ENCODE results near the gene IL1RAP.
A peak's percentile ranks its signal among the peaks of the same experiment; 100 is the strongest.

The IL1RAP gene

GRCh38 chr3:190575437-190576185 lies 61.7 kb downstream of the IL1RAP start:
- FAIRE-seq: no peak
- no peak for DNase-seq (ENCODE audit: low spot score)

- DNase-seq (ENCODE audit: low spot score) (no peak), FAIRE-seq (no peak)
Observed at GRCh38 chr3:190577225-190577624, 63.3 kb downstream of the IL1RAP start.

DNA sequence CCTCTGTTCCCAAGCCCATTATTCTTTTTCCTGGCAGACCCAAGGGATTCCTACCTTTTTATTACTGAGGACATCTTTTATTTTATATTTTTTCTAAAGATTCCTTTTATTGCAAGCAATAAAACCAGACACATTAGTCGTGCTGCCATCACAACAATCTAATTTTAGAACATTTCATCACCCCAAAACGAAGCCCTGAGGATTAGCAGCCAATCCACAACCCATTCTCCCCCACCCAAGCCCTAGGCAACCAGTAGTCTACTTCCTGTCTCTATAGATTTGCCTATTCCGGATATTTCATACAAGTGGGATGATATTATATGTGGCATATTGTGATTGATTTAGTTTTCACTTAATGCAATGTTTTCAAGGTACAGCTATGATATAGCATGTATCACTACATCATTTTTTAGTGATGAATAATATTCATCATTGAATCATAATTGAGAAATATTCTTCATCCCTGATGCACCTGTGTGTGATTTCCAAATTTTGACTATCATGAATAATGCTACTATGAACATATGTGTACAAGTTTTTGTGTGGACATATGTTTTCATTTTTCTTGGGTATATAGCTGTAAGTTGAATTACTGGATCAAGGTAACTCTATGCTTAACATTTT lies 65.7 kb downstream of the IL1RAP start:
- DNase-seq (ENCODE audit: low spot score) (no peak), FAIRE-seq (no peak)

GRCh38 chr3:190580417-190580816 lies 66.5 kb downstream of the IL1RAP start:
- DNase-seq (ENCODE audit: low spot score) (no peak), FAIRE-seq (no peak)

DNA sequence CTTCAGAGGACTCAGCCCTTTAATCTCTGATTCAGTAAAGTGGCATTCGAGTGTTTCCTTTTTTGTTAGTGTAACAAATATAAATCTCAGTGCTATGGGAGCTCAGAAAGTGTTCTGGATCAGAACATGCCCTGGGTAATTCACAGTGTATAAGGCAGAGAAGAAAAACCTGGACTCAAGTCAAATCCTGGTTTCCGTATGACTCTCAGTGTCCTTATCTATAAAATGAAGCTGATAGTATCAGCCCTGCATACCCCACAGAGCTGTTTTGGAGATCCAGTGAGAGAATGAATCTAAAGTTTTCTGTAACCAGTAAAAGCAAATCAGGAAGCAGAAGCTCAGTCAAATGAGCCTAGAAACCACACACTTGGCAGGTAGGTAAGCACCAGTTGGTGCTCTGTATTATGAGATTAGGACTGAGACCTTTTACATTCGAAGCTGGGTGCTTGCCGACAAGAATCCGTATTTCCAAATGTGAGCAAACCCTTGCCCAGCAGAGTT lies 67.2 kb downstream of the IL1RAP start:
- peak; percentile 6 for DNase-seq (ENCODE audit: low spot score)
- no peak for FAIRE-seq

DNA sequence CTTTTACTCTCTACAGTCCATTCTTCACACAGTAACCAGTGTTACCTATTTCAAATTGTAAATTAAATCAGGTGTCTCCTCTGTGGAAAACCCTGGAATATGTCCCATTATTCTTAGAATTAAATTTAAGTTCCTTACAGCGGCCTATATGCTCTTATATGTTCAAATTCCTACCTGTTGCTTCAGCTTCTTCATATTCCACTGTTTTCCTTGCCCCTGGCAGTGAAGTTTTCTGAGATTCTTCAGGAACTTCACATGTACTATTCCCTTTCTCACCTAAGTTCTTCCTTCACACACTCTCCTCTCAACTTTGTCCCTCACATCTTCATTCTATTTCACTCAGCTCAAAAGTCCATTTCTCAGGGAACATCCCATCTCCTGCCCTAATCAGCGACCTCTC lies 68.8 kb downstream of the IL1RAP start:
- DNase-seq (ENCODE audit: low spot score): no peak
- no peak for FAIRE-seq

- FAIRE-seq (peak; percentile 98), DNase-seq (ENCODE audit: low spot score) (peak; percentile 94)
Observed at GRCh38 chr3:190585805-190586630, 72.1 kb downstream of the IL1RAP start.

DNA sequence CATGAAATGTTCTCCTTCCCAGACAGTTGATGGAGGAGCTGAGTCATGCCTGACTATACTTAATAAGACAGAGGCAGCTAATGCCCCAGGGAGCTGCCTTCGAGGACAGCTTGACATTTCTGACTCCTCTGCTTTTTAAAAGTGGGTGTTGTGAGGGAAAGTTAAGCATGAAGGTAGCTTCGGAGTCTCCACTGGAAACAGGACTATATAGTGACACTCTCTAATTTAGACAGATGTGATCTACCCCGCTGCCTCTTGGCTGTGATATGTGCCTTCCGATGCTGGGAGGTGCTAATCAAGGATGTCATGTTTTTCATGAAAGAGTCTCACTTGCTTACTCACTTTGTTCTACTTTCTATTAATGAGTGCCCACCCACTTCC lies 72.7 kb downstream of the IL1RAP start:
- FAIRE-seq (peak; percentile 81), DNase-seq (ENCODE audit: low spot score) (peak; percentile 60)

DNA sequence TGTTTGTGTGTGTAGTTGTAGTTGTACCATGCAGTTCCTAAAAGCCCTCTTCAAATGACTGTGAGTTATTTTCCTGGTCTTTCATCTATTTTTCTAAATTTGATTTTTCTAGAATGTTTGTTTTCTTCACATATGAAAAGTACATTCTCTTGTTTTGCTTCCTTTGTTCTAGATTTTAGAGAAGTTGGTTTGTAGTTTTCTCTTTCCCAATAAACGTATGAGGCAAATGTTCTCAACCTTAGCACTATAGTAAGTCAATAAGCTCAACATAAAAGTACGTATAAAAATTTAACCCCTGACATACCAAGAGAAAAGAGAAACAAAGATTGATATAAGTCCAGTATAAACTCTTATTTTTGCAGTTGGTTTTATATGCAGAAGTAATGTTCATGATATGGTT lies 74.7 kb downstream of the IL1RAP start:
- DNase-seq (ENCODE audit: low spot score) (no peak), FAIRE-seq (no peak)

- no peak for FAIRE-seq
Observed at GRCh38 chr3:190589326-190589725, 75.4 kb downstream of the IL1RAP start.

GRCh38 chr3:190591080-190591479 lies 77.2 kb downstream of the IL1RAP start:
- DNase-seq (ENCODE audit: low spot score) (no peak), FAIRE-seq (no peak)

More at GRCh38 chr3:190589326-190589725, 75.4 kb downstream of the IL1RAP start:
- DNase-seq (ENCODE audit: low spot score): no peak

GRCh38 chr3:190593075-190593474 lies 79.2 kb downstream of the IL1RAP start:
- FAIRE-seq: no peak

DNA sequence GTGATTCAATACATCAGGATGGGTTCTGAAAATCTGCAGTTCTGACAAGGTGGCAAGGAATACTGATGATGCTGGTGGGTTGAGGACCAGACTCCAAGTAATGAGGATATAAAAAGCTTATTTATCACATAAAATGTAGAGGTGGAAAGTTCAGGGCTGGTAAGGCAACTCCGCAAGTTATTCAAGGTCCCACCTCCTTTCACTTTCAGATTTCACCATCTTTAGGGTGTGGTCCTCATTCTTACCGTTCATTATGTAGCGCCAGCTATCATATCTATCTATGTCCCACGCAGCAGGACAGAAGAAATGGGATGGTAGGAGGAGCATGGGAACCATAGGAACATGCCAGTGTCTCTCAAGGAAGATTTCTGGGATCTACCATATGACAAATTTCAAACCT lies 80.3 kb downstream of the IL1RAP start:
- FAIRE-seq (no peak), DNase-seq (ENCODE audit: low spot score) (no peak)

More at GRCh38 chr3:190593075-190593474, 79.2 kb downstream of the IL1RAP start:
- DNase-seq (ENCODE audit: low spot score): no peak

GRCh38 chr3:190595179-190595795 lies 81.4 kb downstream of the IL1RAP start:
- FAIRE-seq (no peak), DNase-seq (ENCODE audit: low spot score) (no peak)

- FAIRE-seq (no peak), DNase-seq (ENCODE audit: low spot score) (no peak)
Observed at GRCh38 chr3:190595807-190596206, 81.9 kb downstream of the IL1RAP start.

GRCh38 chr3:190596349-190597285 lies 82.7 kb downstream of the IL1RAP start:
- FAIRE-seq (no peak), DNase-seq (ENCODE audit: low spot score) (no peak)

- DNase-seq (ENCODE audit: low spot score) (no peak), FAIRE-seq (no peak)
Observed at GRCh38 chr3:190597291-190597690, 83.4 kb downstream of the IL1RAP start.

- FAIRE-seq: no peak
- DNase-seq (ENCODE audit: low spot score): no peak
Observed at GRCh38 chr3:190601622-190602021, 87.7 kb downstream of the IL1RAP start.

DNA sequence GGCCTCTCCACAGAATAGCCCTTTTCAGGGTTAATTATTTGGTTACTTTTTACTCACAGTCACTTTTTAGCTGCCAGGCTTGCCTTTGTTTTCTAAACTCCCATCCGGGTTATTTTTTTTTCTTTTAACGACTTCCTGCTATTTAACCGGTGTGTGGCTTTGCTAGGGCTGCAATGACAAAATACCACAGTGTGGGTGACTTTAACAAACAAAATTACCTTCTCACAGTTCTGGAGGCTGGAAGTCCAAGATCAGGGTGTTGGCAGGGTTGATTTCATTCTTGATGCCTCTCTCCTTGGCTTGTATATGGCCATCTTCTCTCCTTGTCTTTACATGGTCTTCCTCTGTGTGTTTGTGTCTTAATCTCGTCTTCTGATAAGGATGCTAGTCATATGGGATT lies 91.5 kb downstream of the IL1RAP start:
- FAIRE-seq (no peak), DNase-seq (ENCODE audit: low spot score) (no peak)

DNA sequence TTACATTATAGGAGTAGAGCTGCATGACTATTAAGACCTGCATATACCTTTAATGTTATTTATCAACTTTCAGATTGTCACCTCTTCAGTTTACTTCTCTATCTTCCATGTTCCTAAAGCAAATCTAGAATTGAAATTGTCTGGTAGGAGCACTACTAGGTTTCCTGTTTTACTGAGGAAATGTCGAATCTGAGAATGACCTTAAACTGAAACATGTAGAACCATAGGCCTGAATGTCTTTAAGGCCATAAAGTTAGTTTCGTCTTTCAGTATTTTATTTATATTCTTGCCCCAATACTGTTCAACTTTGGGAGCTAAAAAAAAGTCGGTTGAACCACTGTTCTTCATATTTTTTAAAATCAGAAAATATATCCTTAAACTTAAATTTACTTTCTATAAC lies 92.7 kb downstream of the IL1RAP start:
- DNase-seq (ENCODE audit: low spot score): no peak

More for the DNA sequence above, 92.7 kb downstream of the IL1RAP start:
- no peak for FAIRE-seq

Measured in RCC 7860 (cell line).